Measurements from ENCODE around the gene RIMKLB. TPM values are rescaled to one million over a fixed set of nuclear protein-coding genes. Genes with fewer than 3 reads are reported as not detected.

Gene RIMKLB
- total and polyA plus RNA-seq, 2 of the 8 experiments (the other 6 are each of a cell fraction or from before 2014, with no cell fraction given) = 37.8 to 78.2 TPM

- Histone ChIP-seq H3K27ac (ENCODE audit: low read depth, low read length) (no peak overlapping the region), H2BK12ac (ENCODE audit: low read depth, low read length) (no peak overlapping the region), H3K36me3 (ENCODE audit: control insufficient read depth in 2 of 4, insufficient read depth in 4 of 4, low read length in 3 of 4) (peaks cover 5 to 40% (median 20%) of the 10 kb centered on the region in 4 experiments; a peak in 7 of 8 replicates), H3K27me3 (replicated peaks in 1 of 4; ENCODE audit: control insufficient read depth in 3 of 4, extremely low read depth in 1 of 4, insufficient read depth in 3 of 4, low read length in 3 of 4) (no peaks in the 10 kb centered on the region), H4K91ac (replicated peaks; ENCODE audit: insufficient read length, low read length) (no peak overlapping the region), H3K18ac (ENCODE audit: extremely low read depth, low read length) (no peak overlapping the region), H4K20me1 (replicated peaks in 1 of 2; ENCODE audit: control insufficient read depth in 1 of 2, insufficient read depth in 2 of 2, low read length in 2 of 2) (no peaks in the 10 kb centered on the region), H2BK120ac (replicated peaks; ENCODE audit: low read depth, low read length) (no peak overlapping the region), H3K23me2 (ENCODE audit: low read depth, low read length) (no peaks in the 10 kb centered on the region), H2BK15ac (ENCODE audit: low read length) (no peak overlapping the region), H3K9ac (replicated peaks in 1 of 4; ENCODE audit: extremely low read depth in 1 of 4, low read depth in 3 of 4, low read length in 3 of 4) (no peak overlapping the region), H3K23ac (ENCODE audit: insufficient read length) (no peak overlapping the region), H3K79me2 (ENCODE audit: control insufficient read depth in 1 of 2, insufficient read depth in 2 of 2, low read length in 2 of 2) (peaks cover 0 to 2% of the 10 kb centered on the region in 2 experiments; a peak in 2 of 4 replicates), H2AK5ac (ENCODE audit: low read depth, low read length) (no peak overlapping the region), H3K4ac (replicated peaks; ENCODE audit: insufficient read length, low read depth, low read length) (no peak overlapping the region), H2AFZ (ENCODE audit: low read length) (no peak overlapping the region), H4K5ac (ENCODE audit: insufficient read length, low read depth, low read length) (no peak overlapping the region), H2BK5ac (ENCODE audit: low read depth, low read length) (no peak overlapping the region), H3K4me1 (replicated peaks in 1 of 4; ENCODE audit: control insufficient read depth in 3 of 4, insufficient read depth in 4 of 4, low read length in 3 of 4) (peaks cover 0 to 5% (median 0%) of the 10 kb centered on the region in 4 experiments; a peak in 1 of 7 replicates), H2BK20ac (ENCODE audit: low read length) (no peak overlapping the region), H3K56ac (replicated peaks; ENCODE audit: insufficient read length, low read depth, low read length) (no peak overlapping the region), H3K9me3 (ENCODE audit: insufficient read depth in 2 of 2, low read depth in 1 of 2, low read length in 1 of 2) (peaks cover 14 to 23% of the 10 kb centered on the region in 2 experiments; a peak in 3 of 4 replicates), H4K8ac (ENCODE audit: extremely low read depth, insufficient read depth, low read length) (no peak overlapping the region), H3K79me1 (ENCODE audit: low read depth, low read length) (no peaks in the 10 kb centered on the region), H3K4me3 (ENCODE audit: extremely low read depth in 1 of 4, insufficient read depth in 2 of 4, low read depth in 3 of 4, low read length in 4 of 4) (no peak overlapping the region), H3K14ac (ENCODE audit: insufficient read length) (no peak overlapping the region), H3K4me2 (ENCODE audit: insufficient read depth in 1 of 2, low read depth in 2 of 2, low read length in 2 of 2) (no peak overlapping the region)
- ChIA-PET CTCF (ENCODE audit: partially characterized antibody) (interaction anchor here (0.7 to 3.5 kb wide), 11 partner anchors 19 to 269 kb away, joined by 3 to 24 read pairs (median 4); no protein-coding TSS in a partner anchor), POLR2A (ENCODE audit: partially characterized antibody) (interaction anchor here (0.7 to 11.0 kb wide), 21 partner anchors 8 to 160 kb away, joined by 3 to 211 read pairs (median 4); partner anchors contain the start of genes A2ML1 and RIMKLB)
- TF ChIP-seq USF2 (IDR thresholded peaks at IDR 0.05; ENCODE audit: low read length) (no peak), HDAC2 (IDR thresholded peaks at IDR 0.05; ENCODE audit: borderline replicate concordance in 1 of 2, low read depth in 2 of 2, low read length in 2 of 2) (no peak), POLR2A (IDR thresholded peaks at IDR 0.05; ENCODE audit: control extremely low read depth in 1 of 2, low read depth in 2 of 2, low read length in 2 of 2) (peak in 1 of 2 experiments; percentile 57), POLR2AphosphoS5 (IDR thresholded peaks at IDR 0.05; ENCODE audit: low read depth, low read length) (peak; percentile 40), POU5F1 (IDR thresholded peaks at IDR 0.05; ENCODE audit: low read depth, low read length) (no peak)
- TF ChIP-seq, protein P1, sequence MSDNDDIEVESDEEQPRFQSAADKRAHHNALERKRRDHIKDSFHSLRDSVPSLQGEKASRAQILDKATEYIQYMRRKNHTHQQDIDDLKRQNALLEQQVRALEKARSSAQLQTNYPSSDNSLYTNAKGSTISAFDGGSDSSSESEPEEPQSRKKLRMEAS (IDR thresholded peaks at IDR 0.05) = peak; percentile 77
- FAIRE-seq (no peak), DNase-seq (ENCODE audit: low read depth in 1 of 2, low spot score in 2 of 2) (peak in 1 of 2 experiments; percentile 50)
- 93% methylated on average over 5 of the region's 5 CpGs; no CpG with 5 or more reads in 1 of the 2 experiments for WGBS, 2 experiments (ENCODE audit: extremely low coverage in 1 of 2, insufficient coverage in 1 of 2, insufficient read length in 1 of 2, insufficient replicate concordance in 2 of 2, low coverage in 1 of 2, low lambda C conversion rate in 2 of 2, missing lambda C conversion rate in 1 of 2)
These were observed 99.2 kb downstream of the RIMKLB start for GRCh38 chr12:8796831-8797626.

Data from H1 (cell line).